Measurements from ENCODE around the gene KRTAP5-2.
A peak's percentile ranks its signal among the peaks of the same experiment; 100 is the strongest.

The KRTAP5-2 gene

DNA sequence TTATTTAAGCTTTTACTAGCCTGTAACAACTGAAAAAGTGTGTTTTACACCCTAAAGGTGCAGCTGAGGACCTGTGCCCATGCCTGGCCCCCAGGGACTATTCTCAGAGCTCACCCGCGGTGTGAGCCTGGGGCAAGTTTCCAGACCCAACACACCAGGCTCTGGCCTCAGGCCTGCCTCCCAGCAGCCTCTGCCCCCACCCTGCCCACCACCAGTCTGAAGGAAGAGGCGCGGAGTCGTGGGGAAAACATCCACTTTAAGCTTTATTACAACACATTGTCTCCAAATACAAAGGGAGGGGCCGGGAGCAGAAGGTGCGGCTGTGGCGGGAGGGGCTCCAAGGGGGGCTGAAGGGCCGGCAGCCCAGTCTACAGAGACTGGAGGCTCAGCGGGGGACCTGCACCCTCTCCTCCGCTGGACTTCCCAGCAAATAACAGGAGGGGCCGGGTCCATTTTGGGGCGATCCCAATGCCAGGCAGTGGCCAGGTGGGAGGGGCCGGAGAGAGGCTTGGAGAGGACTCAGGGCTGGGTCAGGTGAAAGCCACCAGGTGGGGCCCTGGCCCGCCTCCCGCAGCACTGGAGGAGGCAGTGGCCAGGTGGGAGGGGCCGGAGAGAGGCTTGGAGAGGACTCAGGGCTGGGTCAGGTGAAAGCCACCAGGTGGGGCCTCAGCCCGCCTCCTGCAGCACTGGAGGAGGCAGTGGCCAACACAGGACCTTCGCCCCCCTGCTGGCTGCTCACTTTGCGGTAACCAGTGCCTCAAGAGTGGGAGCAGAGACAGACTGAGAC is 44.1 kb downstream of the KRTAP5-2 start:
- DNase-seq: peak; percentile 14

DNA sequence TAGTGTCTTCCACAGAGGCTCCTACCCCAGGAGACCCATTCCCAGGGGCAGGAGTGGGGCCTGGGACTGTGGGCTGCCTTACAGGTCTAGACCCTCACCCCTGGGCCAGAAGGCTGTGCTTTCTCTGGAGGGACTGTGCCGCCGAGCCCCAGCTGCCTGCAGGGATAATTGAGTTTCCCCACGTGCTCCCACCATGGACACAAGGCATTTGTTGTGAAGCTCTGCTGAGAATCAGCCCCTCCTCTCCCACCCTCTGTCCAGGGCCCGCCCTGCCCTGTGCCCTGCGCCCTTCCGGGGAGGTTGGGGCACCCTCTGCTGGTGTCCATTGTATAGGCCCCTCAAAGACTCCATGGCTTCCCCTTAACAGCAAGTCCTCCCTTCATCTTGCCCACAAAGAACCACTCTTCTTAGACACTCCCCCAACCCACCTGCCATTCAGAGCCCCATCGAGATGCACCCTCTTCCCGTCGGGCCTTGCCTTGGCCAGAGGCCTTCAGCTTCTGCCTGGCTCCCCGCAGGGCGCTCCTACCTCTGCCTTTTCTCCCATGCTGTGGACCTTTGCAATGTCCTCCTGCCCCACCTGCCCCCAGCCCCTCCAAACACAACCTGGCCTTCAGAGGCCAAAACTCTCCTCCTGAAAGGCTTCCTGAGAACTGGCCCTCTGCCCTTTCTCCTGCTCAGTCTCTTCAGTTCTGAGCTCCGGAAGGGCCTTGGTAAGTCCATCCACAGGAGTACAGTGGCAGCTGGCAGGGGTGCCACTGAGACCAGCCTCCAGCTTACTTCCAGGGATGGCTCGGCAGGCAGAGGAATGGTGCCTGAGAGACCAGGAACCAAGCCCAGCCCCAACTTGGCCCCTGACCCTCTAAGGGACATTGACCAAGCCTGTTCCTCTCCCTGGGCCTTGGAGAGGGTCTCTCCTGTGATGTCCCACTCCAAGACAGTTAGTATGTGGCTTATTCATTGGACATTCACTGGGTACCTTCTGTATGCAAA is 48.5 kb downstream of the KRTAP5-2 start:
- no peak for DNase-seq

DNA sequence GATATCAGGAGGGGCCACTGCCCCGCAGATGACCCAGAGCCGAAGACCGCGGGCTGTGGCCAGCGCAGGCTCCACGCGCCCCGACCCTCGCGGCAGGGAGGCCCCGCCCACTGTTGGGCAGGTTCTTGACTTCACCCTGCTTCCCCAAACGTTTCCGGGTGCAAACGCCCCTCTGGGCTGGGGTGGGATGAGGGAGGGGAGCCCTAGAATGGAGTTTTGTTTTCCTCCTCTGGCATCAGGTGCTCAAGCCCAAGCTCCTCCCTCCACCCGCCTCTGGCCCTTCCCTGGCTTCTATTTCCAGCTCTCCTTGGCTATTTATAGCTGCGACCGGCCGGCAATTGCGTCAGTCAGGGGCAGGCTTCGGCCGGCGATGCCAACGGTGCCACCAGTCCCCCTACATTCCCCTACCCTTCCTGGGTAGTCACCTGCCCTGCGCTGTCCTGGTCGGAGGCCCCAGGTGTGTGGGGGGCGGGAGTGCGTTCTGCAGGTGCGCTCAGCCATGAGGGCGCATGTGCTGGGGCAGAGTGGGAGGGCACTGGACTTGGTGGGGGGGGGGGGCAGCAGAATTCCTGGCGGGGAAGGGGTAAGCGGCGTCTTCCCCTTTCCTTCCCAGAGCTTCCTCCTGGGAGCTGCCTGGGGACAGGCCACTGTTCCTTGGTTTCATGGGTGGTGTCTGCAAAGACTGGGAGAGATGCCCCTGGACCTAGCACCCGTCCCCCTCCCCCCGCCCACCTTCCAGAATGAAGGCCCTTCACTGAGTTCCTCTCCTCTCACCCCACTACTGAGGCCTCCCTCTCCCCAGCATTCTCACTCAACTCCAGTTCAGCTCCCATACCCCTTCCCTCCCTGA is 49.6 kb downstream of the KRTAP5-2 start:
- peak; percentile 40 for DNase-seq

DNA sequence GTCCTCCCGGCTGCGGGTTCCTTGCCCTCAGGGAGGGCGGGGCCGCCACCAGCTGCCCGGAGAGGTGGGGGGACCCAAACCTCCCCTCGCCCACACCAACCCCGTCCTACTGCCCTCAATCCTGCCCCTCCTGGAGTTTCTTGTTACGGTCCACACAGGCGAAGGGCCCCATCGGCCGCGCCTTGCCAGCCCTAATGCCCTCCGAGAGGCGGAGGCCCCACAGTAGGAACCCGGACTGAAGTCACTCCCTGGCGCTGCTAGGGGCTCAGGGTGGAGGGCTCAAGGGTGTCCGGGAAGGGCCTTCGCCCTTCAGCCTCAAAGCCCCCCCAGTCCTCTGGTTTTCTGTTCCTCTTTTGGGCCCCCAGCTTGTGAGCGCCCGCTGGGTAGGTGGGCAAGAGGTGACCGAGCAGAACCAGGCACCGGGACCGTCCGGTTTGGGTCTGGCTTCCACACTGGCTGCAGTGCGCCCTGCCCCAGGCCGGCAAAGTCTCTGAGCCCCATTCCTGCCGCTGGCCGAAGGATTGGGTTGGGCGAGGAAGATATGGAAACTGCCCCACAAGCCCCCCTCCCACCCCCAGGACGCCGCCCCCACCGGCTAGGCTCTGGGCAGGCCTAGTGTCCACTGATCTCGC is 50.5 kb downstream of the KRTAP5-2 start:
- peak; percentile 17 for DNase-seq

All from DMS79 treated with DMSO at 0.1 percent for 48 hours (cell line).